Uterus (tissue), 2 donors: ENCODE data around the gene IQCK.

Experiments
- CTCF ChIP-seq, 4 experiments: fragments of 200-600 bp in 2 of 4; fragments of 450-650 bp in 2 of 4; sonication (generic) in 2 of 4; IDR thresholded peaks; one replicate each; pipeline ENCODE4 v1.5.1; 2016 to 2019; ENCODE audit warnings: antibody characterized with exemption in 4 of 4, mild to moderate bottlenecking in 2 of 4, moderate library complexity in 1 of 4
- POLR2A ChIP-seq, 2 donors: fragments of 450-650 bp; IDR thresholded peaks; one replicate each; pipeline ENCODE4 v1.6.1; 2016; ENCODE audit warnings: antibody characterized with exemption in 2 of 2, mild to moderate bottlenecking in 1 of 2, moderate library complexity in 1 of 2

GRCh38 chr16:19835196-19835595, 117.1 kb downstream of the IQCK start:
- TF ChIP-seq POLR2A (IDR thresholded peaks at IDR 0.05) (no peak), CTCF (IDR thresholded peaks at IDR 0.05) (no peak)
